MCF 10A (cell line): ENCODE data around the gene BANP. TPM values are rescaled to one million over a fixed set of nuclear protein-coding genes. Genes with fewer than 3 reads are reported as not detected.
"Not testable (repeated sequence)": the region's sequence is repeated elsewhere in the genome, so short reads cannot be mapped to it uniquely, and the experiment has no call there.

Experiments used
- BruUV-seq: library from RNA; stranded (reverse); fragments of 400-500 nt; replicated peaks from 2 replicates; lab custom pipeline; 2021; lab: Mats Ljungman, UMichigan
- CTCF ChIA-PET: fragments of 300-600 bp; sonication (Branson Sonifier 250); formaldehyde crosslinking; extraction: SDS; loops from one replicate; lab custom pipeline; 2021; ENCODE audit warnings: antibody characterized with exemption, inconsistent platforms; lab: Yijun Ruan, JAX
- POLR2A ChIA-PET: fragments of 300-600, 350-650 bp; sonication (Branson Sonifier 250); formaldehyde crosslinking; extraction: SDS; loops from one replicate; lab custom pipeline; 2020; ENCODE audit warnings: antibody characterized with exemption, inconsistent platforms; lab: Yijun Ruan, JAX
- DNase-seq: peaks from one replicate; pipeline ENCODE4 v3.0.0-alpha.2; 2018; ENCODE audit not compliant: unreplicated experiment
- H3K27ac Mint-ChIP-seq: one replicate; pipeline ENCODE4 v1.8.0; 2022; ENCODE audit warnings: mild to moderate bottlenecking, low read depth, mixed read lengths; ENCODE audit not compliant: unreplicated experiment
- H3K27me3 Mint-ChIP-seq: one replicate; pipeline ENCODE4 v1.8.0; 2022; ENCODE audit warnings: mixed read lengths; ENCODE audit not compliant: insufficient read depth, unreplicated experiment
- H3K36me3 Mint-ChIP-seq: one replicate; pipeline ENCODE4 v1.8.0; 2022; ENCODE audit warnings: mild to moderate bottlenecking, moderate library complexity, mixed read lengths; ENCODE audit not compliant: insufficient read depth, unreplicated experiment
- H3K4me1 Mint-ChIP-seq: one replicate; pipeline ENCODE4 v1.8.0; 2022; ENCODE audit warnings: mixed read lengths; ENCODE audit not compliant: insufficient read depth, unreplicated experiment
- H3K4me3 Mint-ChIP-seq: one replicate; pipeline ENCODE4 v1.8.0; 2022; ENCODE audit warnings: mild to moderate bottlenecking, moderate library complexity, mixed read lengths; ENCODE audit not compliant: unreplicated experiment
- H3K9me3 Mint-ChIP-seq: one replicate; pipeline ENCODE4 v1.8.0; 2022; ENCODE audit warnings: mixed read lengths; ENCODE audit not compliant: unreplicated experiment
- CTCF ChIP-seq: fragments of 200-600 bp; IDR thresholded peaks from one replicate; pipeline ENCODE4 v1.8.0; 2022; ENCODE audit warnings: antibody characterized with exemption, mild to moderate bottlenecking; ENCODE audit not compliant: unreplicated experiment
- intact Hi-C: fragments of 100-400 bp; cut with micrococcal nuclease; formaldehyde crosslinking; loops from 2 replicates; pipeline ENCODE4 v1.14.1; 2022
- total RNA-seq: library from RNA; stranded (reverse); gene quantifications from 2 replicates; pipeline ENCODE4 v1.2.3, GENCODE V29; 2022

Gene BANP
- total RNA-seq, 1 experiment from 2014 or later, result 38.2 TPM

GRCh38 chr16:88017587-88018101, 66.4 kb downstream of the BANP start:
- TF ChIP-seq CTCF, result no peak

GRCh38 chr16:88018382-88018781, 67.1 kb downstream of the BANP start:
- POLR2A ChIA-PET, DNase-seq, H3K27me3 Mint-ChIP-seq, CTCF ChIA-PET, intact Hi-C loops, H3K9me3 Mint-ChIP-seq, H3K4me1 Mint-ChIP-seq, H3K27ac Mint-ChIP-seq, BruUV-seq, H3K4me3 Mint-ChIP-seq: not testable (repeated sequence)
- H3K36me3 Mint-ChIP-seq, result peaks cover 27% of the 10 kb centered on the region

More at GRCh38 chr16:88017587-88018101, 66.4 kb downstream of the BANP start:
- no peaks in the 10 kb centered on the region for H3K27me3 Mint-ChIP-seq
- BruUV-seq, result no TSS peak
- peaks cover 24% of the 10 kb centered on the region for H3K36me3 Mint-ChIP-seq
- H3K4me3 Mint-ChIP-seq, result no peak overlapping the region
- H3K27ac Mint-ChIP-seq, result no peak overlapping the region
- intact Hi-C loops, result no loop called here
- H3K9me3 Mint-ChIP-seq, result no peaks in the 10 kb centered on the region
- no peak for DNase-seq
- POLR2A ChIA-PET, result no interaction called here
- H3K4me1 Mint-ChIP-seq, result no peaks in the 10 kb centered on the region
- CTCF ChIA-PET, result no interaction called here

- POLR2A ChIA-PET, CTCF ChIA-PET, H3K9me3 Mint-ChIP-seq, BruUV-seq, H3K27ac Mint-ChIP-seq, intact Hi-C loops, DNase-seq, H3K27me3 Mint-ChIP-seq, H3K4me3 Mint-ChIP-seq, H3K4me1 Mint-ChIP-seq: not testable (repeated sequence)
- peaks cover 27% of the 10 kb centered on the region for H3K36me3 Mint-ChIP-seq
These were observed 68.0 kb downstream of the BANP start for GRCh38 chr16:88019041-88019820.

GRCh38 chr16:88019821-88020515, 68.7 kb downstream of the BANP start:
- intact Hi-C loops, result no loop called here
- POLR2A ChIA-PET, result no interaction called here
- Mint-ChIP-seq H3K4me1 (no peaks in the 10 kb centered on the region), H3K27ac (no peak overlapping the region), H3K36me3 (peaks cover 27% of the 10 kb centered on the region), H3K27me3 (no peaks in the 10 kb centered on the region), H3K4me3 (no peak overlapping the region), H3K9me3 (no peaks in the 10 kb centered on the region)
- TF ChIP-seq CTCF, result no peak
- BruUV-seq, result no TSS peak
- CTCF ChIA-PET, result no interaction called here
- DNase-seq, result no peak

- peaks cover 27% of the 10 kb centered on the region for H3K36me3 Mint-ChIP-seq
- no peak overlapping the region for H3K27ac Mint-ChIP-seq
- no peak for TF ChIP-seq CTCF
- no peaks in the 10 kb centered on the region for H3K27me3 Mint-ChIP-seq
- ChIA-PET POLR2A (no interaction called here), CTCF (no interaction called here)
- H3K9me3 Mint-ChIP-seq, result no peaks in the 10 kb centered on the region
- no TSS peak for BruUV-seq
- DNase-seq, result no peak
- H3K4me1 Mint-ChIP-seq, result no peaks in the 10 kb centered on the region
- no peak overlapping the region for H3K4me3 Mint-ChIP-seq
- intact Hi-C loops, result no loop called here
These were observed 69.3 kb downstream of the BANP start for GRCh38 chr16:88020516-88020885.

GRCh38 chr16:88021041-88021970, 70.1 kb downstream of the BANP start:
- H3K9me3 Mint-ChIP-seq, intact Hi-C loops, H3K27me3 Mint-ChIP-seq, H3K4me1 Mint-ChIP-seq, CTCF ChIA-PET, BruUV-seq, DNase-seq, POLR2A ChIA-PET, H3K4me3 Mint-ChIP-seq, H3K27ac Mint-ChIP-seq: not testable (repeated sequence)
- H3K36me3 Mint-ChIP-seq, result peaks cover 26% of the 10 kb centered on the region
